HG03039 (cell line): ENCODE measurements around the gene GPR180.
A peak's percentile ranks its signal among the peaks of the same experiment; 100 is the strongest.
"Not testable (repeated sequence)": the region's sequence is repeated elsewhere in the genome, so short reads cannot be mapped to it uniquely, and the experiment has no call there.

Experiments used
- ATAC-seq: cut with Tn5 transposase; IDR thresholded peaks from one replicate; pipeline ENCODE4 v1.9.1; 2021; ENCODE audit warnings: mild to moderate bottlenecking, moderate library complexity; ENCODE audit not compliant: unreplicated experiment

Gene GPR180

DNA sequence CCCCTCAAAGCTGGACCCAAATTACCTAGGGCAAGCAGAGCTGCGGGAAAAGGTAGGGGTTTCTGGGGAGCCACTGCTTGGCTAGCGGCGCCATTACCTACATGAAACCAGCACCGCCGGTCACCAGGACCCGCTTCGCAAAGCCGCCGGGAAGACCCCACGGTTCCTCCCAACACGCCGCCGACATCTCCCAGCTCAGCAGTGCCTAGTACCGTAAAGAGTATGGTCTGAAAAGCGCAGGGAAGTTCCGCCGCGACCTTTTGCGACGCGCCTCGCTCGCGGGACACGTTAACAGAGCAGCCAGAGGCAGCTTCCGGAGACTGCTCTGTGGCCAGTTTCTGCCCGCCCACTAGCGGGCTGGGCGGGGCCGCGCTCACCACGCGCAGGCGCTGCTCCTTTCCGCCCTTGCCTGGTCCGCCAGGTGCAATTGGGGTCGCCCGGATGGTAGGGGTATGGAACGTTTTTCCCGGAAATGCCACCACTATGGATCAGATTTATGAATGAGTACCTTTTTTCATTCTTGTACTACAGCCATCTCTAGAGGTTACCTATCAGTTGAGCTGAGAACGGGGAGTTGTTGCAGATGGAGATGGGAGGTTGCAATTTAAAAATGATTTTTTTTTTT lies 5.6 kb upstream of the GPR180 start, which contains the start of gene TGDS:
TSS of gene TGDS (minus strand) at position 203 of the 625 bp plus-strand sequence. CDS start at position 187, 16 bp downstream.
- ATAC-seq: peak; percentile 95

DNA sequence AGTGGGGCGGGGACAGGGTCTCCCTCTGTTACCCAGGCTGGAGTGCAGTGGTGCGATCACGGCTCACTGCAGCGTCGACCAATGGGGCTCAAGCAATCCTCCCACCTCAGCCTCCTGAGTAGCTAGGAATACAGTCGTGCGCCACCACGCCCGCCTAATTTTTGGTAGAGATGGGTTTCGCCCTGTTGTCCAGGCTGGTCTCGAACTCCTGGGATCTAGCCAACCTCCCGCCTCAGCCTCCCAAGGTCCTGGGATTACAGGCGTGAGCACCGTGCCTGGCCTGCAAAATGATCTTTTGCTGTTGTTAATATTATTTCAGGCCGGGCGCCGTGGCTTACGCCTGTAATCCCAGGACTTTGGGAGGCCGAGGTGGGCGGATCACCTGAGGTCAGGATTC lies 5.1 kb upstream of the GPR180 start:
- no peak for ATAC-seq

DNA sequence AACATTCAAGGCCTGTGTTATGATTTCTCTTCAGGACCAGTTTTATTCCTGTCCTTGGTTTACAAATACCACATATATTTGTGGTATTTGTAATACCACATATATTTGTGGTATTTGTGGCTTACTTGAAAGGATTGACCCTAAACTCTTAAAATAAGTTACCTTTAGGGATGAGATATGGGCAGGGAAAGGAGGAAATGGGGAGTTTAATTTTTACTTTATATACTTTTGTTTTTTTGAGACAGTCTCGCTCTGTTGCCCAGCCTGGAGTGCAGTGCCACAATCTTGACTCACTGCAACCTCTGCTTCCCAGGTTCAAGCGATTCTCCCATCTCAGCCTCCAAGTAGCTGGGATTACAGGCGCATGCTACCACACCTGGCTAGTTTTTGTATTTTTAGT lies 3.4 kb upstream of the GPR180 start:
- ATAC-seq: no peak

DNA sequence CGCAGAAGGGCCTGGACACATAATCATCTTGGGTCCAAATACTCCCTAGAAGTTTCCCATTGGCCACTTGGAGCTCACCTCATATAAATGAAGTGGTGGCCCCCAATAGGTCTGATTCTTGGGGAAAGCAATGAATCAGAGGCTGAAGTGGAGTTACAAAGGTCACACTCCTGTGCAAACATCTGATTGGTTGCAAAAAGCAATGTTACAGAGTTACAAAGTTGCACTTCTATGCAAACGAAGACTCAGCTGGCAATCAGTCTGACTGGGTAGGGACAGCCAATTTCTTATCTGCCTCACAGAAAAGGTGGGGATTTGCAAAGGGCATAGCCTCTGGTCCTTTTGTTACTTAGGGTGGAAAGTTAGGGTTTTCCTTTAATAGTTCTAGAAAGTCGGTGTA lies 1.8 kb upstream of the GPR180 start:
- no peak for ATAC-seq

DNA sequence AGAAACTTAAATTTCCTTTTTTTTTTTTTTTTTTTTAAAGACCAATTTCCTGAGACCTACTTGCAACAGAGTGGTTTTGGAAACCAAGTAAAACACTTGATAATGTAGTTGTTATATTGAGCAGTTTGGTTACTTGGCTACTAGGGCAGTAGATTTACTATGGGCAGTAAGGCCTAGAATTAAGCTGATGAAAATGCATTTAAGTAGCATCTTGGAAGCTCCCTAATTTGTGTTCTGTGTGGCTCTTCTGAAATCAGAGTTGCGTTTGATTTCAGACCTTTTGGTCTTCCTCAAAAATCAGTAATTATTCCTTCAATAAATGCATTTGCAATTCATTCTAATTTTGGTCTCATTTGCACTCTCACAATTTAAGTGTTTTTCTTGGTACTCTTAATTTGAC lies 810 bp downstream of the GPR180 start:
- ATAC-seq: no peak

DNA sequence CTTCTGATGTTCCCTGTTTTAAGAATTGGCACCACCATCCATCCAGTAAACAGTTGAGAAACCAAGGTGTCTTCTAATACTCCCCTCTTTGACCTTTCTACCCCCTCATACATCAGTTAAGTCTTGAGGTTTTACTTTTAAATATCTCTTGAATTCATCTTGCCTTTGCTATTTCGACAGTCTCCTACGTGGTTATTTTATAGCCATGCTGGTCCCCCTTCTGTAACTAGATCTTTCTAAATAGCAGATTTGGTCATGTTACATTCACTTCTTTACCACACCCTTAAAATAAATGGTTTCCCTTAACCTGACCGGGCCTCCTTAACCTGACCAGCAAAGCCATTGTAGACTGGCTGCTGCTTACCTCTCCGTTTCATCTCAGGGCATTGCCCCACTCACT lies 5.4 kb downstream of the GPR180 start:
- no peak for ATAC-seq

DNA sequence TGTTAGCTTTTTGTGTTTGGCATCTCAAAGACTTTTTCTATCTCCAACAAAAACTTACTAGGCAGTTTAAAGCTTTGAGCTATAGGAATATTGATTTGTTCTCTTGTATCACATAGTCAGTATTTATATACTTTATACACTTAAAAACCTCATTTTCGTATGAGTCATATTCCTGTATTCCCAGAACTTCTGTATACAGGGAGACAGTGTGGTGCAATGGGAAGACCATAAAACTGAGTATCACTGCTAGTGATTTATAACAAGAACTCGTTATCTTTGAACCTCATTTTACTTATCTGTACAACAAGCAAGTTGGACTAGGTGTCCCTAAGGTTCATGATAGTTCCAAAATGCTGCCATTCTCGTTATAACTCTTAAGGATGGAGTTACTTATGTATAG lies 6.3 kb downstream of the GPR180 start:
- ATAC-seq: no peak

DNA sequence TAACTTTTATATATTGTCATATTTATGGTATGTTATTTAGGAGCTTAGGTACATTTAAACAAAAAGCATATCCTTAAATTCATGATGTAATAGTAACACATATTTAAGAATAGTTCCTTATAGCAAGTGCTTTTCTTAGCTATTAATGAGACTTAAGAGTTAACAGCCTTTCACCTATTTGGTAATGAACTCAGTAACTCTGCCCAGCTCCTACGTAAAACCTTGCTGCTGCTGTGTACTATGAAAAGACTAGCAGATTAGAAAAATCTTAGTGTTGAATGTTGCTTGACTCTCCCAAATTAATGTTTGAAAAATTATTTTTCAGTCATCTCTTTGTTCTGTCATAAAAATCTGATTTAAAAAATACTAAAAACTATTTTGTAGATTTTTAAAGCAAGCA lies 6.9 kb downstream of the GPR180 start:
- no peak for ATAC-seq

DNA sequence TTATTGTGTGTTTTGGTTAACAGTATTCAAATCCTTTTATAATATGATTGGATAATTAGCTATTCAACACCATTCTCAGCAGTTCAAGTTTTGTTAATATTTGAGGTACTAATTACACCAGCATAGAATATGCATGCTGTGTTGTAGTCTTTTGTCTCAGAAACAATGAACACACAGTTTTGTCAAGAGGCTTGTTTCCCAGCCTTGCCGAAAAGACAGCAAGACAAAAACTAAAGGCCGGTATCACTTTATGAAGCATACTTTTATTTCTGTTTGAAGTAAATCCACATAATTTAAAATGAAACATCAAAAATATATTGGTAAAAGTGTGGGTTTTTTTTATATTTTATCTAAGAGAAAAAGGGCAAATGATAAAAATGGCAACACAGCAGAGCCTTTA lies 7.5 kb downstream of the GPR180 start:
- no peak for ATAC-seq

DNA sequence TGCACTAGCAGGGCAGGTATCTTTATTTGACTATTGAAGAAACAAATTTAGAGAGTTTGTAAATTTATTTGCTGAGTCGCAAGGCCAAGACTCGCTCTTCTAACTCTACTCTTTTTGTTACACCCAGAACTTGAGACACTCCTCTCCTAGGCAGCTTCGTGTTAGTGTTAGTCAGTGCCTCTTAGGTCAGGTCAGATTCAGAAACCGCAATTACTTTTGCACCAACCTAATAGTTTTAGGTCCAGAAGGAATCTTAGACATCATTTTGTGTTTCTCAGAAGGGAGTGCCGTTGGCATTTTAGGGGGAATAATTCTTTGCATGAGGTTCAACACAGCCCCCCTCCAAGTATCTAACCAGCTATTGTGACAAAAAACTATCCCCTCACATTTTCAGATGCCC lies 8.8 kb downstream of the GPR180 start:
- no peak for ATAC-seq

DNA sequence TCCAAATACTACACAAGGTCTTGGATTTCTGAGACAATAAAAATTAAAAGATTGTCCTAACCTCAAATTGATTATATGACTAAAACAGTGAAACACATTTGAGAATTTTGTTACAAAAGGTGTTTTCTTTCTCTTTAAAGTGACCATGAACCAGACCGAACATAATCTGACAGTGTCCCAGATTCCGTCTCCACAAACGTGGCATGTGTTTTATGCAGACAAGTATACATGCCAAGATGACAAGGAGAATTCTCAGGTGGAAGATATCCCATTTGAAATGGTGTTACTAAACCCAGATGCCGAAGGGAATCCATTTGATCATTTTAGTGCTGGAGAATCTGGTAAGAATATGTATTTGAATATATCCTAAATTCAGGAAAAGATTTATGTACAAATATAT lies 10.4 kb downstream of the GPR180 start:
- no peak for ATAC-seq

DNA sequence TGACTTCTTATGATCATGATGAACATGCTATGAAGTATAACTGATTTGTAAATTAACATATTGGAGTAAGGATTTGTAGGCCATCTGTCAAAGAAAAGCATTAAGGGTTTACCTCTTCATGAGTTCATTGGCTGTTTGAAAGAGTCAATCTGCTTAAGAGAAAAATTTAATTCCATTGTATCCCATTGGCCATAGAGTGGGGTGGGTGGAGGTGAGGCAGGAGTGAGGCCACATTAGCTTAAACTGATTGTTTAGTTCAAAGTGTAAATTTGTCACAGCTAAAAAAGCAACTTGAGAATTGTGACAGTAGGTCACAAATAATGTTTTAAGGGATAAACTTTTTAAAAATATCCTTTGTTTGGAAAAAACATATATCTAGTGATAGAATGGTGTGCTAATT lies 11.4 kb downstream of the GPR180 start:
- no peak for ATAC-seq

DNA sequence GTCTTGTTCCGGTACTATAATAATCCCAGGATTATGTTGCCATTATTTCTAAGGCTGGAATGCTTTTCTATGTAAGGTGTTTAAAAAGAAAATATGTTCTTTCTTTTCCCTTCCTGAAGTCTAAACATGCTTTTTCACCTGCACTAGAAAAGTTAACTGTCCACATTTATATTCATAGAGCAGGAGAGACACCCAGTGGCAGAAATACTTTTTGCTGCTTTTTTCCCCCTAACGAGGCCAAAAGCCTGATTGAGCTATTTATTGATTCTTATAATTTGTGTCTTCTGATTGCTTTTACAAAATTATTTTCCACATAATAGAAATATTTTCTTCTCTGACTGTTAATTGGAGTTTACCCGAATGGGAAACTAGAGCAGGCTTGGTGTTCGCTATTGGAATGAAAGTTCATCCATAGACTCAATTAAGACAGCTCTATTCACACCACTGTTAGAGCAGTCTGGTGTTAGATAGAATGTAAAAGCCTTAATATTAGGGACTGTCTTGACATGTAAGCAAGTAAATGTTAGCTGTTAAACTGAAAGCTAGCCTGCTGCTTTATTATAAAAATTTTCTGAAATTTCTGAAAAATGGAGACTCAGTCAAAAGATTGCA lies 15.8 kb downstream of the GPR180 start:
- no peak for ATAC-seq

DNA sequence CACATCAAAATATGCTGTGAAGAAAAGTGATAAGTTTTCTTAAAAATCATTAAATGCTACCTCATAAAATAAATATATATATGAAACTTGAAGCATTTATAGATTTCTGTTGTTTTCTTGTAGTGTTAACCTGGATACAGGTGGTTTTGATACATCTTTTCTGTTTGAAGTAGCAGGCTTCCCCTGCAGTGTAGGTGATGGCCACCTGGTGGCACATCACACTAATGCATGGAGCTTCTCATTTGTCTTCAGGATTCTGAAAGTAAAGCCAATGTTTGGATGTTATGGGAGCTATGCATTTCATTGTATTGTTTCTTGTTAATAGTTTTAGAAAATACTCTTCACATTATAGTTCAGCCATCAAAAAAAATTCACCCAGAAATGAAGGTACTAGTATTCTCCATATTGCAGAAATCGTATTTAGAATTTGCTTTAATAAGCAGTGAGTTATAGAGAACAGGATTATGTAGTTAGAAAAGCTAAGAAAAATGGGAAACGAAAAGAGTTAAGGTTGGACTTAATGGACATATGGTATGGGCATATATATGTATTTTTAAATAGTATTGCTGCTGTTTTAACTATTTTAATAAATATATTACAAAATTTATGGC lies 18.7 kb downstream of the GPR180 start:
- peak; percentile 74 for ATAC-seq

DNA sequence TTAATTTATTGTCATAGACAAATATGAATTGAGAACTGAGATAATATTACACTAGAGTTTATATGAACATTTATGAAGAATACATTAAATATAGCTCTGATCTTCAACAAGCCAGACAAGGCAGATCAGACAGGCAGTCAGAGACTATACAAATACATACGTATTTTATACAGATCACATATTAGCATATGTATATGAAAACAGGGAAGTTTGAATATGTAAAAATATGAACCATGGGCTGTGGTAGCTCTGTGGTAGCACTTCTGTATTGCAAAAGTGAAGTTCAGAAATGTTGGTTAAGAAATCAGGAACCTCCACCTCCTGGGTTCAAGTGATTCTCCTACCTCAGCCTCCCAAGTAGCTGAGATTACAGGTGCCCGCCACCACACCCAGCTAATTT lies 20.7 kb downstream of the GPR180 start:
- no peak for ATAC-seq

DNA sequence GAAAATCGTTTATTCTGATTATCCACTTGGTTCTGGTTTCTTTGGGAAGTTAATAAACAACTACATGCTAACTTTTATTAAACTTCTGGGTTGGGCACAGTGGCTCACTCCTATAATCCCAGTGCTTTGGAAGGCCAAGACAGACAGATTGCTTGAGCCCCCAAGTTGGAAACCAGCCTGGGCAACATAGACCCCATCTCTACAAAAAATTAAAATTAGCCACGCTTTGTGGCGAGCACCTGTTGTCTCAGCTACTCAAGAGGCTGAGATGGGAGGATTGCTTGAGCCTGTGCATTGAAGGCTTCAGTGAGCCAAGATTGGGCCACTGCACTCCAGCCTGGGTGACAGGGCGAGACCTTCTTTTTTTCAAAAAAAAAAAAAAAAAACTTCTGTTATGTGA lies 21.7 kb downstream of the GPR180 start:
- no peak for ATAC-seq

DNA sequence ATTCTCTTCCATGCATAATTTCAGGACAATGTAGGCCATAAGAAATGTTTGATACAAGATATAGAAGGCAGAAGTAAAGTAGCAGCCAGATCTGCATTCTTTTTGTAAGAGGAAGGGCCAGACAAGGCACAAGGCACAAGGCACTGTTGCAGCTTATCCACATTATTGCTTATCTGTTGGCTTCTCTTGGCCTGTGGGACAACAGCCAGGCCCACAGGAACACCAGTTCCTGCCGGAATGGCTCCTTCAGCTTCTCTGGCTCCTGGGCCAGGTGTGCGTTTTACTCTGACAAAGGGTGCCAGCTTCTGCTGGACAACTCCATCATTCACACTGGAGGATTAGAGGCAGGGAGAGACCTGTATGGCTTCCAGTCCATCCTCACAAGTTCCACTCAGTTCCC lies 29.2 kb downstream of the GPR180 start:
- ATAC-seq: no peak

DNA sequence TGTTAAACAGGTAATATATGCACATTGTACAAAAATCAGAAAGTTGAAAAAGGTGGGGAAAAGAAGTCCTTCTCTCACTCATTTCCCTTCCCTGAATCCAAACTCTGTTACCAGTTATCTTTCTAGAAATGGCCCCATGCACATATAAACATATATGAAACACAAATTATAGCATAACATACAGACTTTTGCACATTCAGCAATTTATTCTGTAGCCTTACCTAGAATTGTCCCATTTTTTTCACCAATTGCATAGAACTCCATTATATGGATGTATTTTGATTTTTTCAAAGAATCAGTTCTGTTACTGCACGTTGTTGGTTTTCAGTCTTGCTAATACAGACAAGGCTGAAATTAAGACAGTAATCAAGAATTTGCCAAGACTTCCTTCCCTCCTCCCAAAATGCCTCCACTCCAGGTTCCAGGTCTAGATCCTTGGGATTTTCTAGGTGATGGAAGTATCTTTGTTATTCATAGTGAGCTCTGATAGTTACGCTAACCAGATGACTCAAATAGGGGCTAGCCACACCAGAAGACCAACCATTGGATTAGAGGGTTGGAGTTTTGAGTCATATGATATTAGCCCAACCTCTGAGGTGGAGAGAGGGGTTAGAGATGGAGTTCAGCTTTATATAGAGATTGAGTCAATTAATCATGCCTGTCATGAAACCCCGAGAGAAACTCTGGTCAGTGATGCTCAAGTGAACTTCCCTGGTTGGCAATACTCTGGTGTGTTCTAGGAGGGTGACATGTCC lies 30.7 kb downstream of the GPR180 start:
- no peak for ATAC-seq

DNA sequence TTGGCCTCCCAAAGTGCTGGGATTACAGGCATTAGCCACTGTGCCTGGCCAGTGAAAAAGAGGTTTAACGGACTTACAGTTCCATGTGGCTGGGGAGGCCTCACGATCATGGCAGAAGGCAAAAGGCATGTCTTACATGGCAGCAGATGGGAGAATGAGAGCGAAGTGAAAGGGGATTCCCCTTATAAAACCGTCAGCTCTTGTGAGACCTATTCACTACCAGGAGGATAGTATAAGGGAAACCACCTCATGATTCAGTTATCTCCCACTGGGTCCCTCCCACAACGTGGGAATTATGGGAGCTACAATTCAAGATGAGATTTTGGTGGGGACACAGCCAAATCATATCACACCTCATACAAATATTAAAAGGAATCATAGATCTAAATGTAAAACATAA lies 34.4 kb downstream of the GPR180 start:
- ATAC-seq: not testable (repeated sequence)

DNA sequence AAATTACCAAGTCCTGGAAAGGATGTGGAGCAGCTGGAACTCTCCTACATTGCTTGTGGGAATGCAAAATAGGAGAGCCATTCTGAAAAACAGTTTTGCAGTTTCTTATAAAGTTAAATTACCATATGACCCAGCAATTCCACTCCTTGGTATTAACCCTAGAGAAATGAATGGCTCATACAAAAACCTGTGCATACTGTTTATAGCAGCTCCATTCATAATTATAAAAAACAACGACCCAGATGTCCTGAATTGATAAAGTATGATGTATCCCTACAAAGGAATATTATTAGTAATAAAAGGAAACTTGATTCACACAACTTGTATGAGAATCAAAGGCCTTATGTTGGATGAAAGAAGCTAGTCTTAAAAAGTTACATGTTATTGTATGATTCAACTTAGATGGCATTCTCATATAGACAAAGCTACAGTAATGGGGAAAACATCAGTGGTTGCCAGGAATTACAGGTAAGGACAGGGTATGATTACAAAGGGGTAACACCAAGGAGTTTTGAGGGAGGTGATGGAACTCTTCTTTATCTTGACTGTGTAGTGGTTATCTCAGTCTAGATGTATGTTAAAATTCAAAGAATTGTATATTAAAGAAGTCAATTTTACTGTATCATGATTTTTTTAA lies 35.4 kb downstream of the GPR180 start:
- ATAC-seq: no peak

DNA sequence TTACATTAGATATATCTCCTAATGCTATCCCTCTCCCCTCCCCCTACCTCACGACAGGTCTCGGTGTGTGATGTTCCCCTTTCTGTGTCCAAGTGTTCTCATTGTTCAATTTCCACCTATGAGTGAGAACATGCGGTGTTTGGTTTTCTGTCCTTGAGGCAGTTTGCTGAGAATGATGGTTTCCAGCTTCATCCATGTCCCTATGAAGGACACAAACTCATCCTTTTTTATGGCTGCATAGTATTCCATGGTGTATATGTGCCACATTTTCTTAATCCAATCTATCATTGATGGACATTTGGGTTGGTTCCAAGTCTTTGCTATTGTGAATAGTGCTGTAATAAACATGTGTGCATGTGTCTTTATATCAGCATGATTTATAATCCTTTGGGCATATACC lies 36.0 kb downstream of the GPR180 start:
- ATAC-seq: not testable (repeated sequence)
